H9 (cell line): ENCODE results near the gene SPCS3. TPM values are rescaled to one million over a fixed set of nuclear protein-coding genes. Genes with fewer than 3 reads are reported as not detected.
"Not testable (repeated sequence)": the region's sequence is repeated elsewhere in the genome, so short reads cannot be mapped to it uniquely, and the experiment has no call there.

Source experiments
- DNase-seq: peaks from one replicate; pipeline ENCODE4 v3.0.0-alpha.2; 2017
- H2AFZ ChIP-seq: one replicate; pipeline ENCODE4 v1.6.1; 2013; ENCODE audit warnings: mild to moderate bottlenecking, low read length, control low read depth, moderate library complexity
- H2AK5ac ChIP-seq: 2 replicates; pipeline ENCODE4 v1.6.1; 2013; ENCODE audit warnings: low read length, control low read depth, mixed read lengths; ENCODE audit not compliant: insufficient read length
- H2BK120ac ChIP-seq: one replicate; pipeline ENCODE4 v1.6.1; 2013; ENCODE audit warnings: low read depth, mild to moderate bottlenecking, low read length, control low read depth, inconsistent platforms; ENCODE audit not compliant: poor library complexity, severe bottlenecking
- H2BK12ac ChIP-seq: 2 replicates; pipeline ENCODE4 v1.6.1; 2013; ENCODE audit warnings: low read length, control low read depth, mixed read lengths, low read depth; ENCODE audit not compliant: insufficient read length
- H2BK15ac ChIP-seq: 2 replicates; pipeline ENCODE4 v1.6.1; 2013; ENCODE audit warnings: low read depth, low read length, control low read depth
- H2BK20ac ChIP-seq: one replicate; pipeline ENCODE4 v1.6.1; 2013; ENCODE audit warnings: low read depth, mild to moderate bottlenecking, low read length, control low read depth, inconsistent platforms; ENCODE audit not compliant: poor library complexity, severe bottlenecking
- H2BK5ac ChIP-seq: 2 replicates; pipeline ENCODE4 v1.6.1; 2013; ENCODE audit warnings: low read length, control low read depth, mixed read lengths; ENCODE audit not compliant: insufficient read length
- H3K14ac ChIP-seq: 2 replicates; pipeline ENCODE4 v1.6.1; 2013; ENCODE audit warnings: low read length, control low read depth; ENCODE audit not compliant: insufficient read depth
- H3K18ac ChIP-seq: 2 replicates; pipeline ENCODE4 v1.6.1; 2013; ENCODE audit warnings: low read depth, mild to moderate bottlenecking, mixed read lengths, low read length, control low read depth; ENCODE audit not compliant: insufficient read length
- H3K23ac ChIP-seq: 2 replicates; pipeline ENCODE4 v1.6.1; 2013; ENCODE audit warnings: low read length, control low read depth, mixed read lengths, low read depth; ENCODE audit not compliant: insufficient read length
- H3K23me2 ChIP-seq: 2 replicates; pipeline ENCODE4 v1.6.1; 2013; ENCODE audit warnings: low read depth, mild to moderate bottlenecking, mixed read lengths, low read length, control low read depth; ENCODE audit not compliant: insufficient read length, poor library complexity, severe bottlenecking
- H3K27ac ChIP-seq: 2 replicates; pipeline ENCODE4 v1.5.1; 2013; ENCODE audit warnings: low read length, control low read depth, mixed read lengths, low read depth; ENCODE audit not compliant: insufficient read length
- H3K27me3 ChIP-seq: 2 replicates; pipeline ENCODE4 v1.6.1; 2013; ENCODE audit warnings: low read length, control low read depth, inconsistent platforms; ENCODE audit not compliant: insufficient read depth
- H3K4ac ChIP-seq: 2 replicates; pipeline ENCODE4 v1.6.1; 2013; ENCODE audit warnings: low read depth, mild to moderate bottlenecking, control low read depth, inconsistent platforms, low read length, moderate library complexity
- H3K4me1 ChIP-seq: 2 replicates; pipeline ENCODE4 v1.6.1; 2013; ENCODE audit warnings: low read length, control low read depth, inconsistent platforms; ENCODE audit not compliant: insufficient read depth
- H3K4me2 ChIP-seq: 2 replicates; pipeline ENCODE4 v1.6.1; 2013; ENCODE audit warnings: low read length, control low read depth, mixed read lengths; ENCODE audit not compliant: insufficient read length, insufficient read depth
- H3K56ac ChIP-seq: 2 replicates; pipeline ENCODE4 v1.6.1; 2013; ENCODE audit warnings: low read depth, mild to moderate bottlenecking, mixed read lengths, low read length, control low read depth; ENCODE audit not compliant: insufficient read length
- H3K79me1 ChIP-seq: 2 replicates; pipeline ENCODE4 v1.6.1; 2013; ENCODE audit warnings: low read depth, mild to moderate bottlenecking, moderate library complexity, low read length, control low read depth, inconsistent platforms; ENCODE audit not compliant: insufficient read depth, poor library complexity, severe bottlenecking
- H3K79me2 ChIP-seq: 2 replicates; pipeline ENCODE4 v1.6.1; 2013; ENCODE audit warnings: low read length, control low read depth, inconsistent platforms; ENCODE audit not compliant: insufficient read depth
- H3K9ac ChIP-seq: 2 replicates; pipeline ENCODE4 v1.6.1; 2013; ENCODE audit warnings: low read length, control low read depth, mixed read lengths; ENCODE audit not compliant: insufficient read length; ENCODE audit errors: extremely low read depth
- H3K9me3 ChIP-seq: one replicate; pipeline ENCODE4 v1.6.1; 2013; ENCODE audit warnings: low read depth, low read length, inconsistent platforms; ENCODE audit not compliant: control insufficient read depth
- H3T11ph ChIP-seq: one replicate; pipeline ENCODE4 v1.6.1; 2013; ENCODE audit warnings: mild to moderate bottlenecking, low read length, control low read depth, inconsistent platforms
- H4K20me1 ChIP-seq: one replicate; pipeline ENCODE4 v1.6.1; 2013; ENCODE audit not compliant: control insufficient read depth, insufficient read length, insufficient read depth
- H4K5ac ChIP-seq: 2 replicates; pipeline ENCODE4 v1.6.1; 2013; ENCODE audit warnings: low read depth, mild to moderate bottlenecking, mixed read lengths, low read length, control low read depth; ENCODE audit not compliant: insufficient read length
- H4K8ac ChIP-seq: replicated peaks from 2 replicates; pipeline ENCODE4 v1.6.1; 2013; ENCODE audit warnings: low read length, control low read depth, mixed read lengths, low read depth; ENCODE audit not compliant: insufficient read length
- H4K91ac ChIP-seq: 2 replicates; pipeline ENCODE4 v1.6.1; 2013; ENCODE audit warnings: low read depth, mild to moderate bottlenecking, moderate library complexity, mixed read lengths, low read length, control low read depth; ENCODE audit not compliant: insufficient read length
- H3K27ac Mint-ChIP-seq, 3 experiments: 2 replicates in 2 of 3; 3 replicates in 1 of 3; pipeline ENCODE4 v1.8.0; 2020 to 2021; ENCODE audit warnings: mixed read lengths in 3 of 3, mild to moderate bottlenecking in 1 of 3, moderate library complexity in 1 of 3
- H3K27me3 Mint-ChIP-seq: 2 replicates; pipeline ENCODE4 v1.8.0; 2021; ENCODE audit warnings: low read depth, mild to moderate bottlenecking, moderate library complexity, mixed read lengths
- H3K36me3 Mint-ChIP-seq, 3 experiments: 2 replicates in 2 of 3; 3 replicates in 1 of 3; pipeline ENCODE4 v1.8.0; 2020 to 2021; ENCODE audit warnings: low read depth in 3 of 3, mixed read lengths in 3 of 3; ENCODE audit not compliant: insufficient read depth in 1 of 3
- H3K4me1 Mint-ChIP-seq, 2 experiments: 2 replicates each; pipeline ENCODE4 v1.8.0; 2020; ENCODE audit warnings: mixed read lengths in 2 of 2
- H3K4me3 Mint-ChIP-seq, 2 experiments: 2 replicates in 1 of 2; 3 replicates in 1 of 2; pipeline ENCODE4 v1.8.0; 2020 to 2021; ENCODE audit warnings: mild to moderate bottlenecking in 2 of 2, mixed read lengths in 2 of 2, moderate library complexity in 1 of 2
- H3K9me3 Mint-ChIP-seq, 2 experiments: 2 replicates in 1 of 2; 3 replicates in 1 of 2; pipeline ENCODE4 v1.8.0; 2020; ENCODE audit warnings: mild to moderate bottlenecking in 2 of 2, mixed read lengths in 2 of 2, moderate library complexity in 1 of 2
- WGBS: extraction: QIAGEN DNeasy Blood & Tissue Kit; methylation state at CpG from one replicate; pipeline ENCODE4 v1.1.7; 2013; ENCODE audit warnings: missing lambda C conversion rate, low lambda C conversion rate, mixed read lengths; ENCODE audit not compliant: insufficient read length; ENCODE audit errors: extremely low coverage; 5-methylcytosine and 5-hydroxymethylcytosine counted together
- total RNA-seq: library from RNA; stranded (reverse); gene quantifications from 2 replicates; pipeline ENCODE4 v1.2.1, GENCODE V29; 2021

The SPCS3 gene
- total RNA-seq, 1 experiment from 2014 or later, result 113 TPM

- H3K56ac ChIP-seq, H4K91ac ChIP-seq, H3K4ac ChIP-seq, H3K27me3 Mint-ChIP-seq, H4K20me1 ChIP-seq, H3K4me1 ChIP-seq, H3K27me3 ChIP-seq, H2BK5ac ChIP-seq, H3K18ac ChIP-seq, H2BK15ac ChIP-seq, H4K5ac ChIP-seq, H3K4me1 Mint-ChIP-seq, H3K14ac ChIP-seq, H3K9ac ChIP-seq, H3K27ac ChIP-seq, H3K23me2 ChIP-seq, H2AFZ ChIP-seq, H4K8ac ChIP-seq, H3K27ac Mint-ChIP-seq, H3K79me2 ChIP-seq, H3K4me3 Mint-ChIP-seq, H3K4me2 ChIP-seq, H2BK20ac ChIP-seq, H3K9me3 ChIP-seq, H3K79me1 ChIP-seq, H2BK120ac ChIP-seq, H2BK12ac ChIP-seq, H3T11ph ChIP-seq, H2AK5ac ChIP-seq, DNase-seq, H3K23ac ChIP-seq: not testable (repeated sequence)
- H3K36me3 Mint-ChIP-seq, result peaks cover 32 to 65% (median 32%) of the 10 kb centered on the region in 3 experiments
- WGBS, result no CpG with 5 or more reads among the region's 2 CpGs
- H3K9me3 Mint-ChIP-seq, result peaks cover 44 to 67% of the 10 kb centered on the region in 2 experiments
These were observed 27.1 kb downstream of the SPCS3 start for GRCh38 chr4:176346836-176347235.
